Calu3 (cell line): Measurements from ENCODE around the gene CFAP61. TPM values are rescaled to one million over a fixed set of nuclear protein-coding genes. Genes with fewer than 3 reads are reported as not detected.

ENCODE experiments used
- BruUV-seq: library from RNA; stranded (reverse); fragments of 400-500 nt; replicated peaks from 2 replicates; lab custom pipeline; 2021; lab: Mats Ljungman, UMichigan
- CTCF ChIA-PET: fragments of 300-600 bp; sonication (Branson Sonifier 250); formaldehyde crosslinking; loops from one replicate; lab custom pipeline; 2022; ENCODE audit warnings: antibody characterized with exemption; lab: Charles Lee
- DNase-seq: peaks from one replicate; pipeline ENCODE4 v3.0.0; 2022
- H3K27ac Mint-ChIP-seq: one replicate; pipeline ENCODE4 v1.8.0; 2022; ENCODE audit warnings: mixed read lengths; ENCODE audit not compliant: unreplicated experiment
- H3K27me3 Mint-ChIP-seq: one replicate; pipeline ENCODE4 v1.8.0; 2022; ENCODE audit warnings: mixed read lengths; ENCODE audit not compliant: unreplicated experiment
- H3K36me3 Mint-ChIP-seq: one replicate; pipeline ENCODE4 v1.8.0; 2022; ENCODE audit warnings: mild to moderate bottlenecking, moderate library complexity, mixed read lengths; ENCODE audit not compliant: insufficient read depth, unreplicated experiment
- H3K4me1 Mint-ChIP-seq: one replicate; pipeline ENCODE4 v1.8.0; 2022; ENCODE audit warnings: mild to moderate bottlenecking, low read depth, mixed read lengths; ENCODE audit not compliant: unreplicated experiment
- H3K4me3 Mint-ChIP-seq: one replicate; pipeline ENCODE4 v1.8.0; 2022; ENCODE audit warnings: mild to moderate bottlenecking, low read depth, moderate library complexity, mixed read lengths; ENCODE audit not compliant: unreplicated experiment
- H3K9me3 Mint-ChIP-seq: one replicate; pipeline ENCODE4 v1.8.0; 2022; ENCODE audit warnings: low read depth, mixed read lengths; ENCODE audit not compliant: unreplicated experiment
- intact Hi-C: fragments of 100-400 bp; cut with micrococcal nuclease; formaldehyde crosslinking; loops from one replicate; pipeline ENCODE4 v1.10.0; 2022; ENCODE audit not compliant: unreplicated experiment
- total RNA-seq: library from RNA; stranded (reverse); gene quantifications from 2 replicates; pipeline ENCODE4 v1.2.3, GENCODE V29; 2022
- TF ChIP-seq, protein P1 (sequence below): fragments of 200-600 bp; IDR thresholded peaks from one replicate; pipeline ENCODE4 v1.8.0; 2022; ENCODE audit warnings: antibody characterized with exemption; ENCODE audit not compliant: unreplicated experiment

Gene CFAP61
- total RNA-seq, 1 experiment from 2014 or later, result not detected

DNA sequence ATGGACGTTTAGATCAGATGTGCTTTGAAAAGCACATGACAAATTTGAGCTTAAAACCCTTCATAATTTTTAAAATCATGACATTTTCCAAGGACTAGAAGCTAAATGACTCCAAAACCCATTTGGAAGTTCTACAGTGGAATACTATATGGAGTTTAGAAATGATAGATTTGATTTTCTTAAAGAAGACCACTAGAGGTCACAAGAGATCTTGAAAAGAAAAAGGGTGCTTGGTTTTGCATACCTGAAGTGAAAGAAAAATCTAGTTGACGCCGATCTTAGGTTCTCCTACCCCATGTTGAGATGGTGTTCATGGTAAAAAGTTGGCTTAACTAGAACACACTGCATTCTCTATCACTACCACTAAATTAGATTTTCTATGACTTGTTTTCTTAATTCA is 31.5 kb downstream of the CFAP61 start:
- Mint-ChIP-seq H3K9me3 (no peaks in the 10 kb centered on the region), H3K4me1 (peaks cover 7% of the 10 kb centered on the region), H3K27ac (no peak overlapping the region), H3K36me3 (no peaks in the 10 kb centered on the region), H3K4me3 (no peak overlapping the region), H3K27me3 (no peaks in the 10 kb centered on the region)
- intact Hi-C loops, result loop anchor here (1.0 to 10.0 kb wide), 2 partner anchors 153 to 281 kb away; partner anchors contain the start of gene INSM1
- TF ChIP-seq, protein P1, sequence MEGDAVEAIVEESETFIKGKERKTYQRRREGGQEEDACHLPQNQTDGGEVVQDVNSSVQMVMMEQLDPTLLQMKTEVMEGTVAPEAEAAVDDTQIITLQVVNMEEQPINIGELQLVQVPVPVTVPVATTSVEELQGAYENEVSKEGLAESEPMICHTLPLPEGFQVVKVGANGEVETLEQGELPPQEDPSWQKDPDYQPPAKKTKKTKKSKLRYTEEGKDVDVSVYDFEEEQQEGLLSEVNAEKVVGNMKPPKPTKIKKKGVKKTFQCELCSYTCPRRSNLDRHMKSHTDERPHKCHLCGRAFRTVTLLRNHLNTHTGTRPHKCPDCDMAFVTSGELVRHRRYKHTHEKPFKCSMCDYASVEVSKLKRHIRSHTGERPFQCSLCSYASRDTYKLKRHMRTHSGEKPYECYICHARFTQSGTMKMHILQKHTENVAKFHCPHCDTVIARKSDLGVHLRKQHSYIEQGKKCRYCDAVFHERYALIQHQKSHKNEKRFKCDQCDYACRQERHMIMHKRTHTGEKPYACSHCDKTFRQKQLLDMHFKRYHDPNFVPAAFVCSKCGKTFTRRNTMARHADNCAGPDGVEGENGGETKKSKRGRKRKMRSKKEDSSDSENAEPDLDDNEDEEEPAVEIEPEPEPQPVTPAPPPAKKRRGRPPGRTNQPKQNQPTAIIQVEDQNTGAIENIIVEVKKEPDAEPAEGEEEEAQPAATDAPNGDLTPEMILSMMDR, result no peak
- DNase-seq, result no peak
- no TSS peak for BruUV-seq
- CTCF ChIA-PET, result no interaction called here

DNA sequence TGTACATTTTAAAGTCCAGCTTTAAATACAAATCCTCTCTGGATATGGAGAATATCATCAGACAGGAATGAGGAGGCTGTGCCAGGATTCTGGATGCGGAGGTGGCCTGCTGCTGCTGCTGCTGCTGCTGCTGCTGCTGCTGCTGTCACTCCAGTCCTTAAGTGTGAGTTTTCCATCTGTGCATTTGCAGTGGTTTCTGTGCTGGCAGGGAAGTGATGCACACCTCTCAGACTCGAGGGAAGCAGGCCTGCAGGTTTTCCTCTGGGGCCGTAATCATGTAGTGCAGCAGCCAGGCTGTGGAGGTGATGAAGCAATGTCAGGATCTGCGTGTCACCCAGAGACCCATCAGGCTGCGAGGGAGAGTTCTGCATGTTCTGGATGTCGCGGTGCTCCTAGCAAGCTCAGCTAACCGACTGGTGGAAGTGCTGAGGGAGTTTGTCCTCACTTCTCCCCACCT is 32.0 kb downstream of the CFAP61 start:
- no peak overlapping the region for H3K27ac Mint-ChIP-seq
- TF ChIP-seq, protein P1, result no peak
- intact Hi-C loops, result loop anchor here (1.0 to 10.0 kb wide), 2 partner anchors 153 to 280 kb away; partner anchors contain the start of gene INSM1
- H3K36me3 Mint-ChIP-seq, result no peaks in the 10 kb centered on the region
- no peaks in the 10 kb centered on the region for H3K9me3 Mint-ChIP-seq
- no peaks in the 10 kb centered on the region for H3K27me3 Mint-ChIP-seq
- H3K4me1 Mint-ChIP-seq, result peaks cover 1% of the 10 kb centered on the region
- BruUV-seq, result no TSS peak
- DNase-seq, result no peak
- CTCF ChIA-PET, result no interaction called here
- H3K4me3 Mint-ChIP-seq, result no peak overlapping the region

DNA sequence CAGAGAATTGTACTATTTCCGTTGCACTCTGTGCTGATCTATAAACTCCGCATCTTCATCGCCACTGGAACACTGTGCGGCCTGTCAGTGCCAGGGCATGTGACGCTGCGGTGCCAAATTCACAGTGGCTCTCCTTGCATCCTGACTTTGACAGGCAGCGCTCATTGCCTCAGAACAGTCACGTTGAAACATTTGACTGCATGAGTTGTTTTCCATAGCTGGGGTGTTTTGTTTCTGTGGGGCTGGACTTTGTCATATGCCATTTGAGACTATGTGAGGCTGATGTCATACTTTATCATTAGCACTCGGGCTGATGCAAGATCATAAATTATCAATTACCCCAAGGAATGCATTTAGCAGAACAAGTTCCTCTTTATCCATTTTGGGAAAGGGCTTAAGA is 32.7 kb downstream of the CFAP61 start:
- H3K4me1 Mint-ChIP-seq, result no peaks in the 10 kb centered on the region
- no TSS peak for BruUV-seq
- DNase-seq, result no peak

DNA sequence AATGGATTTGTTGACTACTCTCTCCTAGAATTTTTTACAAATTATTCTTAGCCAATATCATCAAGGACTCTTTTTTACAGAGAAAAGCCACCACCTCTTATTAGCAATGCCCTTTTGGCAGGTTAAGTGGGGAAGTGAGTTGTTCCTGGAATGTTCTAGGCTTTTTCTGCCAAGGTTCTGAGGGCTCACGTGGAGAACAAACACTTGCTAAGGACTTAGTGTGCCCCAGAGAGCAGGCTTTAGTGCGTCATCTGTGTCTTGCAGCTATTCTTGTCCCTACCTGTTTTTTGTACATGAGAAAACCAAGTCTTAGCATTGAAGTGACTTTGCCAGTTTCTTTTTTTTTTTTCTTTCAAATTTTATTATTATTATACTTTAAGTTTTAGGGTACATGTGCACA is 33.5 kb downstream of the CFAP61 start:
- Mint-ChIP-seq H3K27ac (no peak overlapping the region), H3K4me1 (no peaks in the 10 kb centered on the region), H3K4me3 (no peak overlapping the region), H3K27me3 (peaks cover 13% of the 10 kb centered on the region), H3K36me3 (no peaks in the 10 kb centered on the region), H3K9me3 (no peaks in the 10 kb centered on the region)
- intact Hi-C loops, result loop anchor here (10.0 kb wide), 1 partner anchor 279 kb away; the partner anchor contains the start of gene INSM1
- CTCF ChIA-PET, result no interaction called here
- no peak for DNase-seq
- no TSS peak for BruUV-seq
- TF ChIP-seq, protein P1, result no peak

More for the DNA sequence above, 32.7 kb downstream of the CFAP61 start:
- CTCF ChIA-PET, result no interaction called here
- intact Hi-C loops, result loop anchor here (10.0 kb wide), 1 partner anchor 280 kb away; the partner anchor contains the start of gene INSM1
- H3K27ac Mint-ChIP-seq, result no peak overlapping the region
- no peak overlapping the region for H3K4me3 Mint-ChIP-seq
- no peaks in the 10 kb centered on the region for H3K9me3 Mint-ChIP-seq
- H3K36me3 Mint-ChIP-seq, result no peaks in the 10 kb centered on the region
- TF ChIP-seq, protein P1, result no peak
- H3K27me3 Mint-ChIP-seq, result peaks cover 6% of the 10 kb centered on the region
